Left renal cortex interstitium (tissue), 4 donors: ENCODE data around the gene PHETA1. TPM values are rescaled to one million over a fixed set of nuclear protein-coding genes. Genes with fewer than 3 reads are reported as not detected.
A peak's percentile ranks its signal among the peaks of the same experiment; 100 is the strongest.
"Not testable (repeated sequence)": the region's sequence is repeated elsewhere in the genome, so short reads cannot be mapped to it uniquely, and the experiment has no call there.

ENCODE experiments used
- DNase-seq, 4 donors: peaks; one replicate each; pipeline ENCODE4 v3.0.0-alpha.2; 2013; ENCODE audit warnings: low read depth in 4 of 4, low spot score in 2 of 4, missing footprints in 1 of 4
- polyA plus RNA-seq, 4 donors: library from polyadenylated mRNA; unstranded; fragments of 120-200 nt; gene quantifications; one replicate each; pipeline ENCODE4 v1.2.1, GENCODE V29; 2013; ENCODE audit not compliant: insufficient read length in 4 of 4

The PHETA1 gene
- polyA plus RNA-seq, 4 donors, result 11.9 to 17.0 (median 13.1) TPM

DNA sequence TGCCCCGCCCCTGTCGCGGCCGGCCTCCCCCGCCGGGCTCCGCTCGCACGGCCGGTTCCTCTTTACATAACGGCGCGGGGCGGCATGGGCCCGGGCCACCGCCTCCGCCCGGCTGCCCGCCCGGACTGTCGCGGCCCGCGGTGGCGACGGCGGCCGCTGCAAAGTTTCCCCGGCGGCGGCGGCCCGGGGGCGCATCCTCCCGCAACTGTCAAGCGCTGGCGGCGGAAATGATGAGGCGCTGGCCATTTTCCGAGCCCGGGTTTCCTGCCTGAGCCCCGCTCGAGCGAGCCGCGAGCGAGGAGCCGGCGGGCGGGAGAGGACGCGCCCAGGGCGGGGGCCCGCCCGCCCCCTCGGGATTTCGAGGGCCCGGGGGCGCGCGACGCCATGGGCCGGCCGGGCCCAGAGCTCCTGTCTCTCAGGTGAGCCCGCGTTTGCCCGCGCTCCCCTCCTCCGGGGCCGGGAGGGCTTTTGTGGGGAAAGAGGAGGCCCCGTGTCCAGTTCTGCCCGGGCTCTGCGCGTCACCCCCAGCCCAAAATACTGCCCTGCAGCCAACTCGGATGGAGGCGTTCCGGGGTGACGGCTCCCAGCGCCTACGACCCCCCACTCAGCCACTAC, 37.1 kb upstream of the PHETA1 start, which contains the start of gene SH2B3:
SH2B3 (plus strand) TSS at position 65 of the 615 bp plus-strand sequence. CDS start 12,223 bp downstream, outside the sequence.
- no peak for DNase-seq

DNA sequence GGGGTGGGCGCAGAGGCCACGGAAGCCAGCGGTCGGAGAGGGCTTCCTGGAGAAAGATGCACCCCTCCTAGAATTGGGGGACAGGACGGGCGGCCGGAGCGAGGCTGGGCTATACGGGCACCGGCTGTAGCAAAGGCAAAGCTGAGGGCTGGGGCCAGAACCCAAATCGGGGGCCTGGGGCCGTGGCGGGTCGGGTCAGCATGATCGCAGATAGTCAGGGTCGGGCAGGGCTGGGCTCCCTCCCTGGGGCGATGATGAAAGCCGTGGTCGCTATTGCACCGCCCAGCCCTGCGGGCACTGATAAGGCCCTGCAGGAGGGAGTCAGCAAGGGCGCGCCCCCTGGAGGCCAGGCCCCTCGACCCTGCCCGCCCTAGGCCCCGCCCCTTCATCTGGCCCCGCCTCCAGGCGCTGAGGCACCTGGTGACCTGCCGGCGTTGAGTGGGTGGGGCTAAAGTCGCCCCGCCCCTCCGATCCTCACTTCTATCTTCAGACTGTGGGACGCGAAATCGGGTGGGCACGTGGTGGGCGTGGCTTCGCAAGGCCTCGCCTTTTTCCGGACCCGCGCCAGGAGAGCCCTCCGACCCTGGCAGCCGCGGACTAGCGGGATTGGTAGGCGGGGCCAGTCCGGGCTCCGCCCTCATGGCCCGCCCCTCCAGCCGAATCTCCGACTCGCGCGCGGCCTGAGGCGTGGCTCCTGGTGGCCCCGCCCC, 36.4 kb upstream of the PHETA1 start:
- peak in 2 of 4 donors; percentile 75 to 76 for DNase-seq

DNA sequence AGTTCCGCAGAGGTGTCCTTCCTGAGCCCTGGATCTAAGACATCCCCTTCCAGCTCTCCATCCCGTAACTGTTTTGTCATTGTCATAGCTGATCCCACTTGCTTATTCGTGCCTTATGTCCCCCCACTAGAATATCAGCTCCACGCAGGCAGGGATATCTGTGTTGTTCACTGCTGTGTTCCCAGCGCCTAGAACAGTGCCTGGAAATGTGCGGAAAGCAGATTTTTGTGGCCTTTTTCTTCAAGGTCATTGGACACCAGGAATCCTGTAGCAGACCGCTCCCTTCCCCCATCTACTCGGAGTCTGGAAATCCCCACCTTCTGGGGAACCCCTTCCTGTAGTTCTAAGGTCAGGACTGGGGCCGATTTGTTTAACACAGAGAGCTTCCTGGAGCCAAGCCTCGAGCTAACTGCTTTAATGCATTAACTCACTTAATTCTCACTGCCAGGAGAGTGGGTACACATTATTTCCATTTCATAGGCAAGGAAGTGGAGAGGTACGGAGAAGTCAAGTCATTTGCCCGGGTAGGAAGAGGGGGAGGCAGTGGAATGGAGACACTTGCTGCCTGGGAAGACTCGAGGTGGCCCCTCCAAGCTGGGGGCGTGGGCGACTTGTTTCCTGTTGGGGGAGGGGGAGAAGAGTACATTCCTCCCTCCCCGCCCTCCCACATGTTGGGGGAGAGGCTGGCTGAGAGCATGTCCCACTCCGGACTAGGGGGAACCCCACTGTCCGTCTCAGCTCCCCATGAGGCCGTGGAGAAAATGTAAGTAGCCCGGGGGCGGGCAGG, 35.7 kb upstream of the PHETA1 start:
- DNase-seq, result no peak

DNA sequence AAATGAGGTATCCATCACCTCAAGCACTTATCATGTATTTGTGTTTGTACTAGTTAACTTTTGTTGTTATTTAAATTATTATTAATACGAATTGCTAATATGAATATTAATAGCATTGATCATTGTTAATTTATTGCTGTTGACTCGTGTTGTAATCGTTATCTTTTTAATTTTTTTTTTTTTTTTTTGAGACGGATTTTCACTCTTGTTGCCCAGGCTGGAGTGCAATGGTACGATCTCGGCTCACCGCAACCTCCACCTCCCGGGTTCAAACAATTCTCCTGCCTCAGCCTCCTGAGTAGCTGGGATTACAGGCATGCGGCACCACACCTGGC, 33.6 kb upstream of the PHETA1 start:
- not testable (repeated sequence) for DNase-seq

DNA sequence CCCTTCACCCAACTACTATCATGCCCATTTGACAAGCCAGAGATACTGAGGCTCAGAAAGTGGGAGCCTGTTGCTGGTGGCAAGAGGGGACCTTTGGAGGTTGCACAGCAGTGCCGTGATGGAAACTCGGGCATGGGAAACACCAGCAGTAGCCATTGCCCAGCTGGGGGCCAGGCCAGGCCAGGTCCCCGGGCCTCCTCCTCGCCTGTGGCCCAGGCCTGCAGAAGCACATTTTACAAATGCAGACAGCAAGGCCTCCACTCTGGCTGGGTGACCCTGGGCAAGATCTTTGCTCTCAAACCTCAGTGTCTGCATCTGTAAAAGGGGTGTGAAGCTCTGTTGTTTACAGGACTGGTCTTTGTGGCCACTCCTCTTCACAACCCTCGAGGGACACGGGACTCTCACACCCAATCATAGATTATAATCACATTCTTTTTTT, 32.3 kb upstream of the PHETA1 start:
- no peak for DNase-seq

DNA sequence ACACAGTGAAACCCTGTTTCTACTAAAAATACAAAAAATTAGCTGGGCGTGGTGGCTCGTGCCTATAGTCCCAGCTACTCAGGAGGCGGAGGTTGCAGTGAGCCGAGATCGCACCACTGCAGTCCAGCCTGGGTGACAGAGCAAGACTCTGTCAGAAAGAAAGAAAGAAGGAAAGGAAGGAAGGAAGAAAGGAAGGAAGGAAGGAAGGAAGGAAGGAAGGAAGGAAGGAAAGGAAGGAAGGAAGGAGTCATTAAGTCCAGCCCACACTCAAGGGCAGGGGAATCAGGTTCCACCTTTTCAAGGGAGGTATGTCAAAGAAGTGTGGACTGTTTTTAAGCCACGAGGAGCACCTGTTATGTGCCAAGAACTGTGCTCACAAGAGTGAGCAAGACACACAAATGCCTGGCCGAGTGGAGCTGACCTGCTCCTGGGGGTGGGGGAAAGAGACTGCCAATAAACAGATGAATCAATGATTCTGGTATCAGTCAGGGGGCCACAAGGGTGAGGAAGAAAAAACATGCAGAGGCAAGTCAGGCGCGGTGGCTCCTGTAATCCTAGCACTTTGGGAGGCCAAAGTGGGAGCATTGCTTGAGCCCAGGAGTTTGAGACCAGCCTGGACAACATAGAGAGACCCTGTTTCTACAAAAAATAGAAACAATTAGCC, 31.0 kb upstream of the PHETA1 start:
- not testable (repeated sequence) for DNase-seq

DNA sequence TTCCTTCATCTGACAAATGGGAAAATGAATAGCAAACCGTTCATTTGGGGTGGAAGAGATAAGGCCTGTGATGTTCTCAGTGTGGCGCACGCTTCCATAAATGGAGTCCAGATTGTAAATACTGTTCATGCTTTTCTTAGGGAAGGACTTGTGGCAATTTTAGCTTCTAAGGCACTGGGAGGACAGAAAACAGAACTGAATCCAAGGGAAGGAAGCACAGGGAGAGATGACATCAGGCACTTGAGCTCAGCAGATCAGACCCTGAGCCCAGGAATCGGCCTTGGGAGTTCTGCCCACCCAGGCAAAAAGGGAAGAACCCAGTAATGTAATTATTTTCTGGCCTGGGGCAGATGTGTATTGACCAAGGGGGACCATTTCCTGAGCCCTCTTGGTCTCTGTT, 29.6 kb upstream of the PHETA1 start:
- no peak for DNase-seq

DNA sequence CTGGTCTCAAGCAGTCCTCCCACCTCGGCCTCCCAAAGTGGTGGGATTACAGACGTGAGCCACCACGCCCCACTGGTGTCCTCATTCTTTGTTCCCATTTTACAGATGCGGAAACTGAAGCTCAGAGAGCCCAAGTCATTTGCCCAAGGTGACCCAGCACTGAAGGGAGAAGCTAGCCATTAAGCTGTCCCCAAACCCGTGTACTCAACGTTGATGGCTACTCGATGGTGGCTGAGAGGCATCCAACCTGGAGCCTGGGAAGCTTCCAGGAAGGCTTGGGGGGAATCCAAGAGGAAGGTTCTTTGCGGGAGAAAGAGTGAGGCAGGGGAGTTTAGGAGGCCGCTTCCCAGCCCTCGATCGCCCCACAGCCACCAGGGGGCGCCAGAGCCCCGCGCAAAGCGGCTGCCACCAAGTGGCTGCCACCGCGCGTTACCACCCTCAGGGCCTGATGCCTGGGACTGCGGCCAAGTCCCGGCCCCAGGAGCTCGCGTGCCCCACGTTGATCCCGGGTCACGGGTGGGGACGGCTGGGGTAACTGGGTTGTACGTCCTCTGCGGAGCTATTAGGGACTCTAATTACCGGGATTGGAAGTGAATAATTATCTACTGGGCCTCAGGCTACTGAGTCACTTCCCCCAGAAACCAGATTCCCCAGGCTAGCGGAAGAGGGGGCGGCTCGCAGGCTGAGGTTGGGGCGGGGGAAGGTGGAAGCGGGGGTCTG, 28.0 kb upstream of the PHETA1 start:
- DNase-seq, result peak in 1 of 4 donors; percentile 61

DNA sequence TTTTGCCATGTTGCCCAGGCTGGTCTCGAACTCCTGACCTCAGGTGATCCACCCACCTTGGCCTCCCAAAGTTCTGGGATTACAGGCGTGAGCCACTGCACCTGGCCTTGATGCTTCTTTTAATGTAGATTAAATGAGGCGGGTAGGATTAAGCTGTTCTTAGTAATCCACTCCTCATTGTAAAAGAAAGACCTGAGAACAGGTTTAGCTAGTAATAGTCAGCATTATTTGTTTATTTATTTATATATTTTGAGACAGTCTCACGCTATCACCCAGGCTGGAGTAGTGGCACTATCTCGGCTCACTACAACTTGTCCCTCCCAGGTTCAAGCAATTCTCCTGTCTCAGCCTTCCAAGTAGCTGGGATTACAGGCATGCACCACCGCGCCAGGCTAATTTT, 27.4 kb upstream of the PHETA1 start:
- DNase-seq, result not testable (repeated sequence)

DNA sequence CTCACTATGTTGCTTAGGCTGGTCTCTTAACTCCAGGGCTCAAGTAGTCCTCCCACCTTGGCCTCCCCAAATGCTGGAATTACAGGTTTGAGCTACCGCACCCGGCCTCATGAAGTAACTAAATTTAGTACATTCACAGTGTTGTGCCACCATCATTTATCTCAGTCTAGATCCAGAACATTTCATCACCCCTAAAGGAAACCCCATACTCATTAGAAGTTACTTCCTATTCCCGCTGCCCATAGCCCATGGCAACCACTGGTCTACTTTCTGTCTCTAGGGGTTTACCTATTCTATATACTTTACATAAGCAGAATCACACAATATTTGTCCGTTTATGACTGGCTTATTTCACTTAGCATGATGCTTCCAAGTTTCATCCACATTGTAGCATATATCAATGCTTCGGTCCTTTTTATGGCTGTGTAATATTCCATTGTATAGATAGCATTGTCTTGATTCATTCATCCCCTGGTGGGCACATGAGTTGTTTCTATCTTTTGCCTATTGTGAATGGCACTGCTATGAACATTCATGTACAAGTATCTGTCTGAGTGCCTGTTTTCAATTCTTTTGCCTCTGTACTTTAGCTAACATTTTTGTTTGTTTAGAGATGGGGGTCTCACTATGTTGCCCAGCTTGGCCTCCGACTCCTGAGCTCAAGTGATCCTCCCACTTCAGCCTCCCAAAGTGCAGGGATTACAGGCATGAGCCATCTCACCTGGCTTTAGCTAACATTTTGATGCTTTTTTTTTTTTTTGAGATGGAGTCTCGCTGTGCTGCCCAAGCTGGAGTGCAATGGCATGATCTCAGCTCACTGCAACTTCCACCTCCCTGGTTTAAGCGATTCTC, 26.7 kb upstream of the PHETA1 start:
- DNase-seq, result no peak

DNA sequence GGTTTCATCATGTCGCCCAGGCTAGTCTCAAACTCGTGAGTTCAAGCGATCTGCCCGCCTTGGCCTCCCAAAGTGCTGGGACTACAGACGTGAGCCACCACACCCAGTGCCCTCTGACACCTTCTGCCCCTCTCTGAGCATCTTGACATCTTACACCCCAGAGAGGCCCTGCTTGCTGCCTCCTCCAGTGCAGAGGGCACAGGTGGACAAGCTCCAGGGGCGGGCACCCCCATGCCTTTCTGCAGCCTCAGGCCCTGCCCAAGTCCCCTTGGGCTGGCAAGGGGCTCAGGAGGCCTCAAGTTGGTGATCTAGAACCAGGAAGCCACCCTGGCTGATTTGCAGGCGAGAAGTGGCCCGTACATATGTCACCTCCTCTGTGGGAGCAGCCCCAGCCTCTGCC, 25.6 kb upstream of the PHETA1 start:
- DNase-seq, result no peak

DNA sequence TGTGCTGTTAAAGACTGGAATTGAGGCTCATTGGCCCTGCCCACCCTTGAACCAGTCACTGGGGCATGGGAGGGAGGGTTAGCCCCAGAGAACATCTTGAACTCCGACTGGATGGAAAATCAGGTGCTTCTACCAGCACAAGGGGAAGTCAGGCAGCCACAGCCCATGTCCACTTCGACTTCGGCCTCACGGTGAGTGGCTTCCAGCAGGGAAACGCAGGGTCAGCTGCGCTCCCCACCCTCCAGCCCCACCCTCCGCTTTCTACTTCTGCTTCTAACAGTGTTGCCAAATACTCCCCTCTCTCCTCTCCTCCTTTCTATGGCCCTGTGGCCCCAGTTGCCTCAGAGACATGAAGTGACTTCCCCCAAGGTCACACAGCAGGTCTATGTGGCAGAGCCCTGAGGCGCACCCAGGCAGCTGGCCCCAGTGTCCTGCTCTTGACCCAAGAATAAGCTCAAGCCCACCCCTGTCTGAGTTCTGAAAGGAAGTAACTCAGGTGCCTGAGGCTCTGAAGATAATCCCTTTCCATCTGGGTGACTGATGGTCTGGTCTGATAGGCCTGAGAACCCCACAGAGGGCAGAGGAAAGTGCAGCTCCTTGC, 24.9 kb upstream of the PHETA1 start:
- no peak for DNase-seq

DNA sequence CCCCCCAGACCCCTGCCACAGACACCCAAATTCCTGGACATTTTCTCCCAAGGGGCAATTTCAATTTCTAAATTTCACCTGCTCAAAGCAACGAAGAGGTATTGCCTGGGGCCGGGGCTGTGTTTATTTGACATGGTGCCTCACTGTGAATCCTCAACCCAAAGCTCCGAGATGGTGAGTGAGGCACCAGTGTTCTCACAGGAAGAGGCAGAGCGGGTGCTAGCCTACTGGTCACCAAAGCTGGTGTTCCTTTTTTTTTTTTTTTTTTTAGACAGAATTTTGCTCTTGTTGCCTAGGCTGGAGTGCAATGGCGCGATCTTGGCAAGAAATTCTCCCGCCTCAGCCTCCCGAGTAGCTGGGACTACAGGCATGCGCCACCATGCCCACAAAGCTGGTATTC, 22.0 kb upstream of the PHETA1 start:
- DNase-seq, result no peak

DNA sequence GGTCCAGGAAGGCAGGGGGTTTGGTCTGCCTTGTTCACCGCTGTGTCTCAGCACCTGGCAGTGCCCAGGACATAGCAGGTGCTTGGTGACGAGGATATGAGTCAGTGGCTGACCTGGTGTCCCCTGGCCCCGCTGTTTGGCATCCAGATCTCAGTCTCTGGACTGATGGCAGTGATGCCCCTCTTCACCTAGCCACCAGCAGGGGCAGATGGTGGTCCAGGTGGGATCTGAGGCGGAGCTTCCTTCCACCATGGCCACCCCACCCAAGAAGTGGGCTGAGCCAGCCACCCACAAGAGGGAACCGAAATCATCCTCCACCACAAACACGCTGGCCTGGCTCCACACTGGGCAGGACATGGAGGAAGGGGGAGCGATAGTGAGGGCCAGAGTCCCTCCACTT, 20.7 kb upstream of the PHETA1 start:
- DNase-seq, result no peak

DNA sequence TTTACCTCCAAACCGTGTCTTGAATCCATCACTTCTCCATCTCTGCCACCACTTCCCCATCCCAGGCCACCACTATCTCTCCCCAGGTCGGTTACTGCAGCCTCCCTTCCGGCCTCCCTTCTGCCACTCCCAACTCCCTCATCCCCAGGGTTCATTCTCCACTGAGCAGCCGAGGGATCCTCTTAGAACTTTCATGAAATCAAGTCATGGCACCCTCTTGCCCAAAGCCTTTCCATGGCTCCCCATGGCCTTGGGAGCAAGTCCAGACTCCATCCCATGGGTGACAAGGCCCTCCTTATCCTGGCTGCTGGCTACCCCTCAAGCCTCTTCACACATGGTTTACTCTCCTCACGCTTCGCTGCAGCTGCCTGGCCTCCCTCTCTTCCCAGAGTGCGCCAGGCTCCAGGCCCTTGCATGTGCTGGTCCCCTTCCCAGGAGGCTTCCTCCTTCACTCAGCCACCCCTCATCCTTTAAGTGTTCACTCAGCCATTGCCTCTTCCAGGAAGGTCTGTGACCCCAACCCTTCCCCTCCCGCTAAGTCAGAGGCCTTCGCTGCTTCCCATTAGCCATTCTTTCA, 18.9 kb upstream of the PHETA1 start:
- no peak for DNase-seq

DNA sequence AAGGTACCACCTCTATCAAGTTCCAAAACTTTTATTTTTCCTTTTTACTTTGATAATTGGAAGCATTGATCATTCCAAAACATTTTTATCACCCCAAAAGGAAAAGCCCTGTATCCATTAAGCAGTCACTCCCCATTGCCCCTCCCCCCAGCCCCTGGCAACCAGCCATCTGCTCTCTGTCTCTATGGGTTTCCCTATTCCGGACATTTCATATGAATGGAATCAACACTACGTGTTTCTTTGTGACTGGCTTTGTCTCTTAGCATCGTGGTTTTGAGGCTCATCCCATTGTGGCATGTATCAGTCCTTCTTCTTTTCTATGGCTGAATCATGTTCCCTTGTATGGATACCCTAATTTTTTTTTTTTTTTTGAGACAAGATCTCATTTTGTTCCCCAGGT, 18.0 kb upstream of the PHETA1 start:
- DNase-seq, result no peak

DNA sequence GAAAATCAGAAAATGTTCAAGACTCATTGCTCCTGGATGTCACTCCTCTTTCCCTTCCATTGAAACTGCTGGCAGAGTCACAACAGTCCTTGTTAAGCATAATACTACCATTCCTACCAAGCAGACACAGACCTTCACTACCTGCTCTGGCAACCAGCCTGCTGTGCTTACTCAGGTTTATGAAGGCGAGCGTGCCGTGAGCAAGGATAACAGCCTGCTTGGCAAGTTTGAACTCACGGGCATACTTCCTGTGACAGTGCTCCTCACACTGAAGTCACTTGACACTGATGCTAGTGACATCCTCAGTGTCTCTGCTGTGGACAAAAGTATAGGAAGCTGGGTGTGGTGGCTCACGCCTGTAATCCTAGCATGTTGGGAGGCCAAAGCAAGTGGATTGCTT, 15.7 kb upstream of the PHETA1 start:
- no peak for DNase-seq

DNA sequence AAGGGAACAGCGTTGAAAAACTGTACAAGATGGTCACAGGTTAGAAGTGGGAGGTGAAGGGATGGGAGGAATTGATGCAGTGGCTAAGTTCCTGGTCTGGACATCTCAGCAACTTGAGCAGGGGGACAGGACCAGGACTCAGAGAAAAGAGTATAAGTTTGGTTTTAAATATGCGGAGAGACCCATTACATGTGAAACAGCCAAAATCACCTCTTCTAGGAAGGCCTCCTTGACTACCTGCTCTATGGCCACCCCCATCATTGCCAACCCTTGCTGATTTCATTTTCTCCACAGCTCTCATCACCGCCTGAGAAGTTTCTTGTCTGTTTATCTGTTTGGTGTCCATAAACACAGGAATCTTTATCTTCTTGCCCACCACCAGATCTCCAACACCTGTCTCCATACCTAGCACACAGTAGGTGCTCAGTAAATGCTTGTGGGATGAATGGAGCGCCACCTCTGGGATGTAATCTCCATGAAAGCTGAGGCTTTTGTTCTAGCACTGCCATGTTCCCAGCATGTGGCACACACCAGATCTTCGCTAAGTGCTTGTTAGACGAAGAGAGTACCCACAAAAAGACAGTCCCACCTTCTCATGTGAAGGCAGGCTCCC, 11.2 kb upstream of the PHETA1 start:
- no peak for DNase-seq
